NCI-H345 (cell line): ENCODE data around the gene GGT5.
"Not testable (repeated sequence)": the region's sequence is repeated elsewhere in the genome, so short reads cannot be mapped to it uniquely, and the experiment has no call there.

Source experiments
- DNase-seq: peaks from one replicate; lab custom pipeline; 2025; lab: John Stamatoyannopoulos, UW

GGT5 gene

DNA sequence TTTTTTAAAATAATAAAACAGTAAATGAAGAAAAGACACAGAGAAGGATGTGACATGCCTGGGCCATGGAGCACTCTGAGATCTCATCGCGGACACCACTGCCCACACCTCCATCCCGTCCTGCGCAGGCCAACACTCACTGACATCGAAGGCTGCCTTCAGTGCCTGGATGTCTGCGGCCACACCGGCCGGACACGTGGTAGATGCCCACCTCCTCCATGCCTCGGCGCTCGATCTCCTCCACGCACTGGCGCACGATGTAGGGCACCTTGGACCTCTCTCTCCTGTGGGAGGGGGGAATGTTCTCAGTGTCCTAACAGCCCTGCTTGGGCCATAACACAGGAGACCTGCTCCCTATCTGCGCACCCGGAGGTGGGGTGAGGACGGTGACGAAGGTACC, 18.6 kb upstream of the GGT5 start:
- not testable (repeated sequence) for DNase-seq

DNA sequence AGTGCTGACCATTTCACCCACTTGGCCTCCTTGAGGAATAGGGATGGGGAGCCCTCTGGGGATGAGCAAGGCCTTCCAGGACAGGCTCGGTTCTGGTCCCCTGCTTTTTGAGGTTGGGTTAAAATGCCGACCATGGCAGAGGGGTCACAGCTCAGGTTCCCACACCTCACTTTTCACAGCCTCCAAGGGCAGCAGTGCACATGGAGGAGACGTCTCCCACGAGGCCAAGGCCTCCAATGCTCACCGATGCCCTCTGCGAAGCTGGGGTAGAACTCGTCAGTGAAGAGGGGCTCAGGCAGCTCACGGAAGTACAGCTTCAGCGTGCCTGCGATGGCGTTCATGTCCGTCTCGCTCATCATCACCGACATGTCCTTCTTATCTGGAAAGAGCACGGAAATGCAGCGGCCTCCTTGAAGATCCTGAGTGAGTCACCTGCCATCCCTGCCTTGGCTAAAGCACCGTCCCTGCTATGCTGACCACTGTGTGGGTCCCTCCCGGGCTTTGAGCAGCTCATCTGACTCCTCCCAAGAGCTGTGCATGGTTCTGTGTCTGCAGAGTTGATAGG, 17.4 kb upstream of the GGT5 start:
- DNase-seq: not testable (repeated sequence)

DNA sequence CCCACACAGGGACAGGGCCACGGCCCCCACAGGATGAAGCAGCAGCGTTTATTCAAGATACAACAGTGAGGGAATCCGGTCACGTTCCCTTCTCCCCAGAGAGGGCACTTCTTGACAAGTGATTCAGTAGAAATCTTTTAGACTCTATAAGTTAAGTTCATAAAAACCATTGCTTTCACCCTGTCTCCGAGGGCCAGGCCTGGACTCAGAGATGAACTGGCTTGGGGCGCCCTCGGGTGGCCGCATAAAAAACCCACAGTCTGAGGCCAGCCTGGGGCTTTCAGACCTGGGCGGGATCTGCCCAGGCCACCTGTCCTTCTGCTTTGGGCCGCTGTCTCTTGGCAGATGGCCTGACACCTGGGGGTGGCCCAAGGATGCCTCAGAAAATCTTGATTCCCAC, 14.6 kb upstream of the GGT5 start:
- peak; percentile 30 for DNase-seq

- DNase-seq: not testable (repeated sequence)
These were observed 11.9 kb upstream of the GGT5 start for GRCh38 chr22:24256736-24257135.

- not testable (repeated sequence) for DNase-seq
These were observed 11.3 kb upstream of the GGT5 start for GRCh38 chr22:24256136-24256535.

- DNase-seq: not testable (repeated sequence)
These were observed 8.2 kb upstream of the GGT5 start for GRCh38 chr22:24253126-24253525.

GRCh38 chr22:24251286-24251685, 6.4 kb upstream of the GGT5 start:
- not testable (repeated sequence) for DNase-seq

DNA sequence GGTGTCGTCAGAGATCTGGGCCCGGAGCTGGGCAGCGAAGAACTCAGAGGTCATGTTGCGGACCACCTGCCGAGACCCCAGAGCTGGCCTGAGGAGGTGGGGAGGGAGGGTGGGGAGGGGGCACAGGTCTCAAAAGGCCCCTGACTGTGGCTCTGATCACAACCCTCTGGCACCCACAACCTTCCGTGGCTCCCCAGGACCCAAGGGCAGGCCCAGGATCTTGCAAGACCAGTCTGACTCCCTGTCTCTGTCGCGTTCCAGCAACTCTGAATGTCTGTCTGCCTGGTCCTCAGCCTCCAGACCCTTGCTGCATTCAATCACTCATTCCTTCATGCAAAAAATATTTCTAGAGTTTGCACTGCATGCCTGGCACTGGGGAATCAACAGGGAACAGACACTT, 4.5 kb upstream of the GGT5 start:
- not testable (repeated sequence) for DNase-seq

- DNase-seq: not testable (repeated sequence)
These were observed 3.7 kb upstream of the GGT5 start for GRCh38 chr22:24248611-24249010.

DNA sequence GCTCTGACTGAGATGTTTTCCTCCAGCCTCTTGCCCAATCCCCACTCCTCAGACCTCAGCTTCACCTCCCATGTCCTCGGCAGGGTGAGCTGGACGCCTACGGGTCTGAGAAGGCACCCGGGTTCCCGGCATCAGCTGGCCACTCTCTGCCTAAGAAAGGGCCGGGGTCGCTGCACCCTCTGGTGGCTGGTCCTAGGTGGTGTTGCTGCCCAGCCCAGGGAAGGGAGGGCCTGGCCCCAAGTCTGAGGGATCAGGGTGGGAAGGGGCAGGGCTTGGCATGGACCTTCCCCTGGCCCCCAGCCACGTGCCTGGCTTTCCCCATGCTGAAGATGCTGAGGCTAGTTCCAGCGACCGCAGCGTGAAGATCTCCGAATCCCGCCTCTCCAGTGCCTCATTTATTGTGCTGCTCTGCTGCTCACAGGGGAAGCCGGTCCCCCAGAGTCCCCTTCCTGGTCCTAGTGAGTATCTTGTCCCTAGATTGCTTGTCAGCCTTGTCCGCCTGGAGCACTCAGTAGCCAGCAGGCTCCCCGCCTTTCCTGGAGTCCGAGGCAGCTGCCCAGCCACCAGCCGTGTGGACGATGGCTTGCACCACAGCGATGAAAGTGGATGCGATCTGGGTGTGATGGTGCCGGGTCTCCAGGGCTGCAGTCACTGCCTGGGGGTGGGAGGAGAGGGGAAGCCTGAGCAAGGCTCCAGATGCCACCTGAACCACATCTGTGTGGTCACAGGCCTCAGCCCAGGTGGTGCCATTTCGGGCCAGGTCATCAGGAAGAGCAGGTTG, 2.9 kb upstream of the GGT5 start:
- DNase-seq: peak; percentile 40

GRCh38 chr22:24247011-24247507, 2.2 kb upstream of the GGT5 start:
- DNase-seq: no peak

GRCh38 chr22:24245584-24246561, 991 bp upstream of the GGT5 start:
- not testable (repeated sequence) for DNase-seq

DNA sequence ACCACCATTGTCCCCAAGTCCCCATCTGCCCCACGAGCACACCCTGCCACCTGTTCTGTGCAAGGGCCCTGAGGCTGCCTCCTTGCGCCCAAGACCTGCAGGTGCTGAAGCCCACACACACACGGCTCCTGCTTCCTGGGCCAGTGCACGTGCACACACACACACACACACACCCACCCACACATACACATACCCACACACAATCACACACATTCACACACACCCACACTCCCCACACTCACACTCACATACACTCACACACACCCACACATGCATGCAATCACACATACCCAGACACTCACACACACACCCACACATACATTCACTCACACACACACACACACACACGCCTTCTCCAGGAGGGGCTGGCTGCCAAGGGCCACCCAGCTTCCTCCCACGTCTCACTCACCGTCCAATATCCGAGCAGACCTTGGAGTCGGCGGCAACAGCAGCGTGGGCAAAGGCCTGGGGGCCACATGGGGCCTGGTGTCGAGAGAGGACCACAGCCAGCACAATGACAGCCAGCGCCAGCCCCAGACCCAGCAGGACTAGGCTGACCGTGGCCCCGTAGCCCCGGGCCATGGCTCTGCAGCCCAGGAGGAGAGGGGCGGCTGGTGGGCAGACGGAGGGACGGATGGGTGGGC, 616 bp downstream of the GGT5 start:
- no peak for DNase-seq

DNA sequence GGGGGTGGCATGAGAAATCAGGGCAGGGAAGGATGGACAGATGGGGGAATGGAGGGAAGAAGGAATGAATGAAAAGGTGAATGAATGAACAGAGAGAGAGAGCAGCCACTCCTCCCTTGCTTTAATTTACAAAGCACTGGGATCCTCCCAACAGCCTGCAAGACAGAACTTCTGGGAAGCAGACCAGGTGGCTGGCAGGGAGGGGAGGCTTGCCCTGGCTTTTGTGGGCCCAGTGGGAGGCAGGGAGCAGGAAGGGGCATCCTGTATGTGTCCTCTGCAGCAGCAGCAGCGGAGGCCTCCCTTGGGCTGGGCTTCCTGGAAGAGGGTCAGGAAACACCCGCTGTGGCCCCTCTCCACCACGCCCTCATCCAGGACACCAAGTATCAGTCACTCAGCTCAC, 1.5 kb downstream of the GGT5 start:
- not testable (repeated sequence) for DNase-seq

GRCh38 chr22:24240985-24241692, 3.7 kb downstream of the GGT5 start:
- not testable (repeated sequence) for DNase-seq

DNA sequence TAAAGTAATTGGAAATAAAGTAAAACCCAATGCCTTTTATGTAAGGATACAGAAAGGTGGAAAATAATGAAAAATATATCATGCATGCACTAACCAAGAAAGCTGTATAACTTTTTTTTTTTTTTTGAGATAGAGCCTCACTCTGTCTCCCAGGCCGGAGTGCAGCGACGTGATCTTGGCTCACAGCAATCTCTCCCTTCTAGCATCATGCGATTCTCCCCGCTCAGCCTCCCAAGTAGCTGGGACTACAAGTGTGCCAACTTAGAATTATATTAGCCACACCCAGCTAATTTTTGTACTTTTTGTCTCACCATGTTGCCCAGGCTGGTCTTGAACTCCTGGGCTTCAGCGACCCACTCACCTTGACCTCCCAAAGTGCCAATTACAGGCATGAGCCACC, 4.5 kb downstream of the GGT5 start:
- DNase-seq: no peak

- DNase-seq: not testable (repeated sequence)
These were observed 6.7 kb downstream of the GGT5 start for GRCh38 chr22:24238101-24238694.

DNA sequence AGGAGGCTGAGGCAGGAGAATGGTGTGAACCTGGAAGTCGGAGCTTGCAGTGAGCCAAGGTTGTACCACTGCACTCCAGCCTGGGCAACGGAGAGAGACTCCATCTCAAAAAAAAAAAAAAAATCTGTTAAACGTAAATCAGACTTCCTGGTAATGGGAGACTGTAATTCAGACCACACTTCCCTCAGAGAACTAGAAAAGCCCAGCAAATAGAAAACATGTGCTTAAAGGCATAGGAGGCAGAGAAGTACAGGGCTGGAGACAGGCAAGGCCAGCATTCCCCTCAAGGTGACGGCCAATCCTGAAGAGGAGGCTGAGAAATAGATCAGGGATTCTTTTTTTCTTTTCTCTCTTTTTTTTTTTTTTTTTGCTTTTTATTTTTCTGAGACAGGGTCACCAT, 8.2 kb downstream of the GGT5 start:
- no peak for DNase-seq

DNA sequence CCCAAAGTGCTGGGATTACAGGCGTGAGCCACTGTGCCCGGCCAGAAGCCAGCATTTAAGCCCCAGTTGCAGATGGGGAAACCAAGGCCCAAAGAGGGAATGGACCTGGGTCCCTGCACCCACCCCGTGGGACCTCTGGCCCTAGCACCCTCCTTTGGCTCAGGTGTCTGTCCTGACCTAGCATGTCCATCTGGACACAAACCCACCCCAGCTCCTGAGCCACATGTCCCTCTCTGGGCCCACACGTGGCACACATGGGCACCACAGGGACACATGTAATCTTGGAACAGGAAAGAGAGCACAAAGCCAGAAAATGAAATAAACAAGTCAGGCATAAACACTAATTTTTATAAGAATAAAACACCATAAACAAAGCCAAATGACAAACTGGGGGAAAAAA, 9.6 kb downstream of the GGT5 start:
- no peak for DNase-seq

DNA sequence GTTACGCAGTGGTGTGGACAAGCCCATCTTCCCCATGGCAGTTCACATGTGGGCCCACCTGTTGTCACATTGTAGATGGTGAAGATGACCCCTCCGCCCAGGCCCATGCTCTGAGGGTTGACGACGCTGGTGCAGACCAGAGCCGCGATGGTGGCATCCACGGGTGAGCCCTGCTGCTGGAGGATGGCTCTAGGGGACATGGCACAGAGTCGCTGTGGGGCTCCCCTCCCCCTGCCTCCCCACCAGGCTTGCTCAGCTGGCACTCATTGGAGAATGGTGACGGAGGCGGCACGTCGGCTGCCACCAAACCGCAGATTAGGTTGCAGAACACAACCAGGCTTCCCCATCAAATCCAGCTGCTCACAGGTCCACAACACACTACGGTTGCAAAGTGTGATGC, 11.1 kb downstream of the GGT5 start:
- no peak for DNase-seq

DNA sequence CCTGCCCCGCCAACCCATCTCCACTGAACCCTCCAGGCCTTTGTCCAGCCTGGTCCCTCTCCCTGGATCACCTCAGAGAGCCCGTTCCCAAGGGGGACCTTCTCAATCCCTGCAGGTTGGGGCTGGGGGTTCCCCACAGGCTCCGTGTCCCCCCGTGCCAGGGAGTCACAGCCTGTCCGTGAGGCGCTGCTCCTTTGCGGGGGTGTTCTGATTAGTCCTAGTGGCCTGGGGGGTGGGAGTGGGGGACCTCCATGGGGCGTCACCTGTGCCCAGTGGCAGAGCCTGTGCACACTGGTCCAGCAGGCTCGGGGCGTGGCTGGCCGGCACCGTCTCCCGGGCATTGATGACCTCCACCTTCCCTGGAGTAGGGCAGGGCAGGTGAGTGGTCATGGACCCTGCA, 11.6 kb downstream of the GGT5 start:
- no peak for DNase-seq
